ENCODE data around the gene FER. TPM values are rescaled to one million over a fixed set of nuclear protein-coding genes. Genes with fewer than 3 reads are reported as not detected.

FER gene
- total and polyA plus RNA-seq, 2 of the 8 experiments (the other 6 are each of a cell fraction or from before 2014, with no cell fraction given): 1.3 to 15.8 TPM

- no peak overlapping the region for H3K9ac ChIP-seq (replicated peaks in 1 of 4; ENCODE audit: extremely low read depth in 1 of 4, low read depth in 3 of 4, low read length in 3 of 4)
- no peaks in the 10 kb centered on the region; a peak in 1 of 4 replicates for H3K9me3 ChIP-seq (ENCODE audit: insufficient read depth in 2 of 2, low read depth in 1 of 2, low read length in 1 of 2)
- H2BK20ac ChIP-seq (ENCODE audit: low read length): no peak overlapping the region
- H3K27ac ChIP-seq (ENCODE audit: low read depth, low read length): no peak overlapping the region
- H4K5ac ChIP-seq (ENCODE audit: insufficient read length, low read depth, low read length): no peak overlapping the region
- H3K23ac ChIP-seq (ENCODE audit: insufficient read length): no peak overlapping the region
- FAIRE-seq (no peak), DNase-seq (ENCODE audit: low read depth in 1 of 2, low spot score in 2 of 2) (no peak)
- H3K27me3 ChIP-seq (replicated peaks in 1 of 4; ENCODE audit: control insufficient read depth in 3 of 4, extremely low read depth in 1 of 4, insufficient read depth in 3 of 4, low read length in 3 of 4): no peaks in the 10 kb centered on the region
- H3K56ac ChIP-seq (replicated peaks; ENCODE audit: insufficient read length, low read depth, low read length): no peak overlapping the region
- no peak overlapping the region for H4K8ac ChIP-seq (ENCODE audit: extremely low read depth, insufficient read depth, low read length)
- no peak overlapping the region for H3K4ac ChIP-seq (replicated peaks; ENCODE audit: insufficient read length, low read depth, low read length)
- no peak overlapping the region for H3K4me3 ChIP-seq (ENCODE audit: extremely low read depth in 1 of 4, insufficient read depth in 2 of 4, low read depth in 3 of 4, low read length in 4 of 4)
- no peak overlapping the region for H2BK12ac ChIP-seq (ENCODE audit: low read depth, low read length)
- H3K14ac ChIP-seq (ENCODE audit: insufficient read length): no peak overlapping the region
- H2AFZ ChIP-seq (ENCODE audit: low read length): no peak overlapping the region
- H4K20me1 ChIP-seq (replicated peaks in 1 of 2; ENCODE audit: control insufficient read depth in 1 of 2, insufficient read depth in 2 of 2, low read length in 2 of 2): no peaks in the 10 kb centered on the region
- H2BK5ac ChIP-seq (ENCODE audit: low read depth, low read length): no peak overlapping the region
- H3K36me3 ChIP-seq (ENCODE audit: control insufficient read depth in 2 of 4, insufficient read depth in 4 of 4, low read length in 3 of 4): no peaks in the 10 kb centered on the region
- no peak overlapping the region for H2BK120ac ChIP-seq (replicated peaks; ENCODE audit: low read depth, low read length)
- H3K4me1 ChIP-seq (replicated peaks in 1 of 4; ENCODE audit: control insufficient read depth in 3 of 4, insufficient read depth in 4 of 4, low read length in 3 of 4): no peaks in the 10 kb centered on the region
- H3K23me2 ChIP-seq (ENCODE audit: low read depth, low read length): no peaks in the 10 kb centered on the region
- H3K79me2 ChIP-seq (ENCODE audit: control insufficient read depth in 1 of 2, insufficient read depth in 2 of 2, low read length in 2 of 2): no peaks in the 10 kb centered on the region
- H3K18ac ChIP-seq (ENCODE audit: extremely low read depth, low read length): no peak overlapping the region
- no peaks in the 10 kb centered on the region for H3K79me1 ChIP-seq (ENCODE audit: low read depth, low read length)
- no peak overlapping the region; a peak in 1 of 4 replicates for H3K4me2 ChIP-seq (ENCODE audit: insufficient read depth in 1 of 2, low read depth in 2 of 2, low read length in 2 of 2)
- ChIA-PET POLR2A (ENCODE audit: partially characterized antibody) (interaction anchor here (0.7 kb wide), 1 partner anchor 169 kb away, joined by 3 read pairs; no protein-coding TSS in a partner anchor), CTCF (ENCODE audit: partially characterized antibody) (interaction anchor here (0.6 kb wide), 1 partner anchor 550 kb away, joined by 3 read pairs; no protein-coding TSS in a partner anchor)
- H4K91ac ChIP-seq (replicated peaks; ENCODE audit: insufficient read length, low read length): no peak overlapping the region
- TF ChIP-seq CEBPB (IDR thresholded peaks at IDR 0.05; ENCODE audit: low read depth, low read length): no peak
- no peak for TF ChIP-seq JUN (IDR thresholded peaks at IDR 0.05; ENCODE audit: low read depth, low read length)
- no peak for TF ChIP-seq ATF2 (IDR thresholded peaks at IDR 0.05; ENCODE audit: low read length)
- TF ChIP-seq TCF12 (IDR thresholded peaks at IDR 0.05; ENCODE audit: low read depth, low read length): no peak
- TF ChIP-seq SIX5 (IDR thresholded peaks at IDR 0.05; ENCODE audit: low read depth, low read length): no peak
- H2AK5ac ChIP-seq (ENCODE audit: low read depth, low read length): no peak overlapping the region
- WGBS, 2 experiments (ENCODE audit: extremely low coverage in 1 of 2, insufficient coverage in 1 of 2, insufficient read length in 1 of 2, insufficient replicate concordance in 2 of 2, low coverage in 1 of 2, low lambda C conversion rate in 2 of 2, missing lambda C conversion rate in 1 of 2): 81% methylated on average over 6 of the region's 6 CpGs; no CpG with 5 or more reads in 1 of the 2 experiments
- no peak overlapping the region for H2BK15ac ChIP-seq (ENCODE audit: low read length)
Observed at GRCh38 chr5:109125755-109126429, 378.2 kb downstream of the FER start.
